ACHN (cell line): Measurements from ENCODE around the gene ZBTB21.
"Not testable (repeated sequence)": the region's sequence is repeated elsewhere in the genome, so short reads cannot be mapped to it uniquely, and the experiment has no call there.

Experiments used
- DNase-seq: peaks from one replicate; pipeline ENCODE4 v3.0.0-alpha.2; 2015
- in situ Hi-C: cut with HindIII; loops from 2 replicates; pipeline ENCODE4 v1.10.0; 2017; ENCODE audit warnings: low sequenced_read_pairs, low pct_ligation_motif_present, low pct_unique_long_range_greater_than_20kb

ZBTB21 gene

GRCh38 chr21:42004406-42005199, 5.6 kb downstream of the ZBTB21 start:
- DNase-seq = no peak
- in situ Hi-C loops = no loop called here

GRCh38 chr21:42003051-42003461, 7.1 kb downstream of the ZBTB21 start:
- no peak for DNase-seq
- in situ Hi-C loops = no loop called here

DNA sequence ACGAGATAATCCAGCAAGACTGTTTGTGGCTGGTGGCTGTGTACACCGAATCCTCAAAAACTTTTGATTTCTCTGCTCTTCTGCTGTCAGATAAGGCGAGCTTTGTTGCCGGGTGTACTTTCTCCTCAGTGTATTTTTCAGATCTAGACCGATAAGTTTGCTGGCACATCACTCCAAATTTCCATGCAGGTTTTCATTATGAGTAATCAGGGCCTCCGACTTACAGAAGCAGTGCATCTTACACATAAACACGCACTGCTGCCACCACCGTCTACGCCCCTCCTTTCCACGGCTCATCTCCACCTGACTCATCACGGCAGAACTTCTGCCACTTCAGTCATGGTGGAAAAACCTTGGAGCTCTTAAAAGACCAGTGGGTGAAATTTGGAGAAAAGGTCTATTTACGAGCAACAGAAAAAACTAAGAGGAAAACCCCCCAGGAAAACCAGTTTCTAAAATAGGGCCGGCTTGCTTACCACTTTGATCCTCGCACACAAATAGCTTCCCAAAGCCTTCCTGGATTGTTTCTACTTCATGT, 7.7 kb downstream of the ZBTB21 start:
- DNase-seq = peak; percentile 81
- in situ Hi-C loops = no loop called here

DNA sequence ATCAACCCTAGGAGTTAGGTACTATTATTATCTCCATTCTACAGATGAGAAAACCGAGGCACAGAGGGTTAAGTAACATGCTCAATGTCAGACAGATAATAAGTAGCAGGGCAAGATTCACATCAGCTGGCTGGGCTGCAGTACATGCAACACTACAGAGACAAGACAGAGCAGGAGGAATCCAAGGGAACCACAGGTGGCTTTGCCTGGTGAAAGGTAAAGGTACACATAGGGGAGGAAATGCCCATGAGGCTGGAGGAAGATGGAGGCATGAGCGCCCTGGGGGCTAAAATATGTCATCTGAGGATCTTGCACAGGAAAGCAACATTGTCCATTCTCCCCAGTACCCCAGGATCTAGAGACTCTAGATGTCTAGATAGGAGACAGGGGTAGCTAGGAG, 8.4 kb downstream of the ZBTB21 start:
- in situ Hi-C loops = no loop called here
- DNase-seq = no peak

DNA sequence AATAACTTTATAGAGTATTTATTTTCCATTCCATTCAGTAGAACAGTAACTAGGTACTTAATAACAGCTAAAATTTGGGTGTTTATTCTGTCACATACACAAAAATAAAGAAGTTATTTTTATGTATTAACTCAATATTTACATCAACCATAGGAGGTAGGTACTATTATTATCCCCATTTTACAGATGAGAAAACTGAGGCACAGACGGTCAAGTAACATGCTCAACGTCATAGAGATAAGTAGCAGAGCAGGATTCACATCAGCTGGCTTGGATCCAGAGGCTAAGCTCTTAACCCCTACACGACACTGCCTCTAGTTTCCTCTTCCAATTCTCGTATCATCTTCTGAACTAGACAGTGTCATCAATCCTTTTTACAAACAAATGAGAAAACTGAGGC, 9.3 kb downstream of the ZBTB21 start:
- in situ Hi-C loops = no loop called here
- no peak for DNase-seq

GRCh38 chr21:41997657-41998056, 12.5 kb downstream of the ZBTB21 start:
- no peak for DNase-seq
- in situ Hi-C loops = no loop called here

DNA sequence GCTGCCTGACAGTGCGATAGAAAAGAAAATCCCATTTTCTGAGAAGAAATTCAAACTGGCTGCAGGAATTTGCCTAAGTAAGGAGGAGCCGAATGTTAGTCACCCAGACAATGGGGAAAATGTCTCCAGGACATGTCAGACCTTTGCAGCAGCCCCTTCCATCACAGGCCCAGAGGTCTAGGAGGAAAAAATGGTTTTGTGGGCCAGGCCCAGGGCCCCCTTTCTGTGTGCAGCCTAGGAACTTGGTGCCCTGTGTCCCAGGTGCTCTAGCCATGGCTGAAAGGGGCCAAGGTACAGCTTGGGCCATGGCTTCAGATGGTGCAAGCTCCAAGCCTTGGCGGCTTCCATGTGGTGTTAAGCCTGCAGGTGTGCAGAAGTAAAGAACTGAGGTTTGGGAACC, 14.6 kb downstream of the ZBTB21 start:
- no peak for DNase-seq
- in situ Hi-C loops = no loop called here

- DNase-seq, in situ Hi-C loops: not testable (repeated sequence)
Measured at GRCh38 chr21:41994613-41995012, 15.5 kb downstream of the ZBTB21 start.

DNA sequence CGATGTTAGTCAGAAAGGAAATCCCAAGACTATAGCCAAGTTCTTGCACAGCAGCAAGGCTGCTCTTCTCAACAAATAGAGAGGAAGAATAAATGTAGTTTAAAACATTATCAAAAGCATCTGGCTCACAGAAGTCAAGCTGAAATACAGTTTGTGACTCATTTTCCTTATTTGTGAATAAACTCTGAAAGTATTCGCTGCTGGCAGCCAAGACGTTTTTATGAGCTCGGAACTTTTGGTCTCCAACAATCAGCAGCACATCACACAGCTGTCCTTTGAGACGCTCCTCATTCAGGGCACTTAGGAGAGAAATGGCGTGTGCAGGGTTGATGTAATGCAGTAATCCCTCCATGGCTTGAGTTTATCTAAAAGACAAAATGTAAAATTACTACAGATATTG, 16.4 kb downstream of the ZBTB21 start:
- no peak for DNase-seq
- in situ Hi-C loops = no loop called here

DNA sequence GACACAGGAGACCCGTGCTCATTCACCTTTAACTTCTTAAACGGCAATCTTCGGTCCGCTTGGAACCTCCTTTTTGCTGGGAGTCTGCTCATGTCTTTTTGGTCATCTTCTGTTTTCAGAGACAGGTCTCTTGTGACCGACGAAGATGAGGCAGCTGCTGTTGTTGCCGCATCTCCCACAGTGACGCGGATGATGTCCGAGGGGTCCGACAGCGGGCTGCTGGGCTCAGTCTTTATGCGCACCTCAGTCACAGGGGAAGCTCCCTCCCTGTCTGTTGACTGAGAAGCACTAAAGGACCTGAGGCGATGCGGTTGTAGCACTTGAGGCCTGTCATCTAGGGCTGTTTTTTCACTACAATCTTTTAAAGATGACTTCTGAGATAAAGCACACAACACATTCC, 17.6 kb downstream of the ZBTB21 start:
- no peak for DNase-seq
- in situ Hi-C loops = no loop called here

GRCh38 chr21:41991659-41992058, 18.5 kb downstream of the ZBTB21 start:
- no peak for DNase-seq
- in situ Hi-C loops = no loop called here

DNA sequence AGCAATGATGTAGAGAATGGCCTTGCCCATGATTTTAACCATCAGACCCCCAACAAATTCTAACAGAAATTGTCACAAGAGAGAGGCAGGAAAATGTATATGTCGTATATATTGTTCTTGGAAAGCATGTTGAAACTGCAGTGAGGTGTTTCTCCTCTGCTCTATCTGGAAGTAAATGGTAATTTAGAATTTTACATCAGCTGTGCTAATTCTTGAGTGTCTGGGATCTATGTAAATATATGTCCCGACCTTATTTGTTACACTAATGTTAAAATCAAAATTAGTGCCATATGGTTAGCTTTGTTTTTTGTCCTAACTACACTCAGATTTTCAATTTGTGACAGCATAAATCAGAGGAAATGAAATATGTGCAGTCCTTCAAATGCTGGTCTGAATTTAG, 20.5 kb downstream of the ZBTB21 start:
- in situ Hi-C loops = no loop called here
- no peak for DNase-seq

DNA sequence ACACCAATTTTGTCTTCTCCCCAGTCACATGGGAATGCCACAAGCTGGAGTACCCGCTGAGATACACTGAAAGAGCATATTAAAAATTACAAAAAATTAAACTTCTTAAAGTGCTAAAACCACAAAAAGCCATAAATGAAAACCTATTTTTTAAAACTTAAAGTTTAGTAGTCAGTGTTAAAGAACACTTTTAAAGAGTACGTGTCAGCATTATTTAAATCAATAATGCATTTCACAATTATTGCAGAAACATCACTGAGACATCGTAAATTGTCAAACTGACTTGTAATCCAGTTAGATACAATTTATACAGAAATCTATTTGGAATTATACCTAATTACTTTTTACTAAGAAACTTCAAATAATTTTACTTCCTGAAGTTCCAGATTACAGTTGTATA, 22.9 kb downstream of the ZBTB21 start:
- in situ Hi-C loops = no loop called here
- DNase-seq = no peak

DNA sequence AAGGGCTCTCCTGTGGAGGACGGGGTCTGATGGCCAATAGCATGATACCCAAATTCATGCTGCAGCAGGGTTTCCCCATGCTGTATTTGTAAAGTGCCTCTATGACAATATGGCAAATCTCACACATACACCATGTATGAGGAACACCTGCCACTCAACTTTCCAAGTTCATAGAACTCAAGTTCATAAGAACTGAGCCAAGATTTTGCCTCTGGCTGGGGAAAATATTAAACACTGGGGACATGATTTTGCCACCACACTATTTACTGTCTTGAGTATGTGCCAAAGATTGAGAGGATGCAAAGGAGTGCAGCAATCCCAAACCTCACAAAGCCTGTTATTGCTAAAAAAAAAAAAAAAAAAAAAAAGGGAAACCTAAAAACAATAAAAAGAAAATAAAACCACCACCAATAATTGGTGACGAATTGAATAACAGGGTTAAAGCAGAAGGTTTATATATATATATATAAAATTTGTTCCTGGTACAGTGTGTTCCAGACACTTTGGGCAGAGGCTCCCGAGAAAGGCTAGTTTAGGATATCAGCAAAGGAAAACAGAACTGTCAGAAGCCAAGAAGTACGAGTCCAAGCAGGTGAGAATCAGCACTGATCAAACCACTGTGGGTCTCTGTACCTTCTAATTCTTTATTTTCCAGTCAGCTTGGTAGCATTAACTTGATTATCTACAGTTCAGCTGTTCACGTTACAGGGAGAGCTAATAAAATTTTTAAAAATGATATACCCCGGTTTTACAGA, 24.3 kb downstream of the ZBTB21 start:
- in situ Hi-C loops = no loop called here
- no peak for DNase-seq

- in situ Hi-C loops = no loop called here
- DNase-seq = no peak
Measured at GRCh38 chr21:41983229-41983628, 26.9 kb downstream of the ZBTB21 start.

- no peak for DNase-seq
- in situ Hi-C loops = no loop called here
Measured at GRCh38 chr21:41980561-41980960, 29.6 kb downstream of the ZBTB21 start.

- in situ Hi-C loops = no loop called here
- no peak for DNase-seq
Measured at GRCh38 chr21:41979751-41980369, 30.3 kb downstream of the ZBTB21 start.

DNA sequence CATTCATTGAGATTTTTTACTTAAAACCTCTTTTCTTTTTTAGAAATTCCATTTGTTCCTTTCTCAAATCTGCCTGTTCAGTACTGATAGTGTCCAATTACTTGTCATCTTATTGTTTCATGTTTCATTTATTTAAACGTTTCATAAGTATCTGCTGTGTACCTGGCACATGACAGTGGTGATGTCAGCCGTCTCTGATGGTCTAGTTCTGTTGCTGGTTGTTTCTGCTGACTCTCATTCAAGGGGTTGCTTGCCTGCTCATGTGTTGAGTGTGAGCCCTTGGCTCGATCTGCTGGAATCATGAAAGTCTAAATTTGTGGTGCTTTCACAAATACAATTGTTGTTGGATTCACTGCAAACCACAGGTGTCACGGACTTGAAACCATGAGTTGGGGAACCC, 30.8 kb downstream of the ZBTB21 start:
- in situ Hi-C loops = no loop called here
- no peak for DNase-seq
